ENCODE data around the gene AVL9.

AVL9 gene

DNA sequence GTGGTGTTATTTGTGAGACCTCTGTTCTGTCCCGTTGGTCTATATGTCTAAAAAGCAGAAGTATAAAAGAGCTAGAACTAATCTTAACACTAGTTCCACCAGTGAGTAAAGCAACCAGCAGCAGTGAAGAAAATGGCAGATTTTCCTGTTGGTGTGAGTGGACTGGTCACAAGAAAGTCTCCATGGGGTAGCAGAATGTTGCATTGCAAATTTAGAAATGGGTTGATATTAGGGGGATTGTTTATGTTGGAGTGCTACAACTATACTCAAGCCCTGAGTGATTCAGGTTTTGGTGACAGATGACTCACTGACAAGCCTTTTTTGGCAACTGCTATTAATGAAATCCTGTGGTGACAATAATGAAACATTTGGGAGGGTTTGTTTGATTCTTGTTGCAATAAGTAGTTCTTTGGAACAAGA lies 5.6 kb downstream of the AVL9 start:
- no peaks in the 10 kb centered on the region for H3K79me1 ChIP-seq (replicated peaks; ENCODE audit: low read length, poor library complexity, severe bottlenecking)
- H4K91ac ChIP-seq (ENCODE audit: low read length): no peak overlapping the region
- no peak overlapping the region for H2BK12ac ChIP-seq (ENCODE audit: low read length in 2 of 2)
- no peak overlapping the region for H3K4me2 ChIP-seq (ENCODE audit: low read length, poor library complexity, severe bottlenecking)
- DNase-seq: peak; percentile 77
- peak overlapping the region; percentile 59 for H3K27ac ChIP-seq (ENCODE audit: low read length, poor library complexity, severe bottlenecking)
- H2AK5ac ChIP-seq (ENCODE audit: low read length, severe bottlenecking): no peak overlapping the region
- H3K18ac ChIP-seq (ENCODE audit: low read depth in 1 of 2, low read length in 2 of 2): no peak overlapping the region
- H3K9ac ChIP-seq (ENCODE audit: low read length): peak overlapping the region; percentile 65
- H3K27me3 ChIP-seq (ENCODE audit: control insufficient read depth in 1 of 2, insufficient read depth in 1 of 2, low read length in 2 of 2): no peaks in the 10 kb centered on the region
- no peak overlapping the region for H2AFZ ChIP-seq (ENCODE audit: low read depth, low read length)
- H3K4me1 ChIP-seq (ENCODE audit: control insufficient read depth, insufficient read depth, low read depth, low read length): peaks cover 5% of the 10 kb centered on the region
- peaks cover 0 to 3% of the 10 kb centered on the region in 2 experiments for H3K36me3 ChIP-seq (ENCODE audit: control insufficient read depth in 1 of 2, insufficient read depth in 2 of 2, low read depth in 1 of 2, low read length in 2 of 2)
- no peak overlapping the region for H3K23ac ChIP-seq (ENCODE audit: low read length in 2 of 2)
- H3K9me3 ChIP-seq (ENCODE audit: control insufficient read depth, low read length): no peaks in the 10 kb centered on the region
- no peak overlapping the region for H3K4ac ChIP-seq (ENCODE audit: low read depth in 1 of 2, low read length in 2 of 2)
- WGBS: 50% methylated on average over 1 of the region's 1 CpG
- no peak overlapping the region for H2BK5ac ChIP-seq (ENCODE audit: low read depth, low read length, poor library complexity, severe bottlenecking)
- no peak overlapping the region for H2BK120ac ChIP-seq (ENCODE audit: low read depth, low read length)
- peak overlapping the region in 1 of 2 experiments; percentile 55 for H3K4me3 ChIP-seq (ENCODE audit: insufficient read depth in 1 of 2, low read depth in 1 of 2, low read length in 2 of 2)
- no peak overlapping the region for H3K14ac ChIP-seq (ENCODE audit: low read length in 2 of 2)
- H2BK15ac ChIP-seq (ENCODE audit: low read depth, poor library complexity, severe bottlenecking): no peak overlapping the region
- no peak overlapping the region for H4K8ac ChIP-seq (ENCODE audit: low read length)

DNA sequence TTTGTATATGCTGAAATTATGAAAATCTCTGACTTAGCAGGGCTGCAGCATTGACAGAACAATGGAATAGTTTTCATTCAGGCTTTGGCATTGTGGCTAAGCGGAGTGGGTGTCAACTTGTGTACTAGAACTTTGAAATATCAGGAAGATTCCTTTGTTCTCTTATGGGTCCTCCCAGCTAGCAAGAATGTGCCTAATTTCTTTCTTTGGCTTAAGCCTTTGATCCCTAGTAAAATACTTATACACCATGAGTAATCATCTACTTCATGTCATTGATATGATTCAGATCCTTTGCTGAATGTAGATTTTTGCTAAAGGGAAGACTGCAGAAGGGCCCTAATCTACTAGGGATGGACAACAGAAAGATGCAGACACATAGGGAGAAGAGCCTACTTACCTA lies 6.2 kb downstream of the AVL9 start:
- no peak overlapping the region for H2AK5ac ChIP-seq (ENCODE audit: low read length, severe bottlenecking)
- peak overlapping the region; percentile 65 for H3K9ac ChIP-seq (ENCODE audit: low read length)
- H3K4me1 ChIP-seq (ENCODE audit: control insufficient read depth, insufficient read depth, low read depth, low read length): peaks cover 5% of the 10 kb centered on the region
- DNase-seq: peak; percentile 36
- H3K4me2 ChIP-seq (ENCODE audit: low read length, poor library complexity, severe bottlenecking): no peak overlapping the region
- no peak overlapping the region for H2BK15ac ChIP-seq (ENCODE audit: low read depth, poor library complexity, severe bottlenecking)
- no peak overlapping the region for H2AFZ ChIP-seq (ENCODE audit: low read depth, low read length)
- no peaks in the 10 kb centered on the region for H3K9me3 ChIP-seq (ENCODE audit: control insufficient read depth, low read length)
- H2BK120ac ChIP-seq (ENCODE audit: low read depth, low read length): no peak overlapping the region
- no peak overlapping the region for H3K4ac ChIP-seq (ENCODE audit: low read depth in 1 of 2, low read length in 2 of 2)
- no peak overlapping the region for H4K91ac ChIP-seq (ENCODE audit: low read length)
- H3K18ac ChIP-seq (ENCODE audit: low read depth in 1 of 2, low read length in 2 of 2): no peak overlapping the region
- no peak overlapping the region for H3K23ac ChIP-seq (ENCODE audit: low read length in 2 of 2)
- H2BK12ac ChIP-seq (ENCODE audit: low read length in 2 of 2): no peak overlapping the region
- 71% methylated on average over 1 of the region's 1 CpG for WGBS
- no peak overlapping the region for H2BK5ac ChIP-seq (ENCODE audit: low read depth, low read length, poor library complexity, severe bottlenecking)
- H3K27ac ChIP-seq (ENCODE audit: low read length, poor library complexity, severe bottlenecking): peak overlapping the region; percentile 59
- no peak overlapping the region for H3K14ac ChIP-seq (ENCODE audit: low read length in 2 of 2)
- H3K79me1 ChIP-seq (replicated peaks; ENCODE audit: low read length, poor library complexity, severe bottlenecking): no peaks in the 10 kb centered on the region
- H3K36me3 ChIP-seq (ENCODE audit: control insufficient read depth in 1 of 2, insufficient read depth in 2 of 2, low read depth in 1 of 2, low read length in 2 of 2): peaks cover 0 to 3% of the 10 kb centered on the region in 2 experiments
- no peaks in the 10 kb centered on the region for H3K27me3 ChIP-seq (ENCODE audit: control insufficient read depth in 1 of 2, insufficient read depth in 1 of 2, low read length in 2 of 2)
- H4K8ac ChIP-seq (ENCODE audit: low read length): no peak overlapping the region
- H3K4me3 ChIP-seq (ENCODE audit: insufficient read depth in 1 of 2, low read depth in 1 of 2, low read length in 2 of 2): peak overlapping the region in 1 of 2 experiments; percentile 55

DNA sequence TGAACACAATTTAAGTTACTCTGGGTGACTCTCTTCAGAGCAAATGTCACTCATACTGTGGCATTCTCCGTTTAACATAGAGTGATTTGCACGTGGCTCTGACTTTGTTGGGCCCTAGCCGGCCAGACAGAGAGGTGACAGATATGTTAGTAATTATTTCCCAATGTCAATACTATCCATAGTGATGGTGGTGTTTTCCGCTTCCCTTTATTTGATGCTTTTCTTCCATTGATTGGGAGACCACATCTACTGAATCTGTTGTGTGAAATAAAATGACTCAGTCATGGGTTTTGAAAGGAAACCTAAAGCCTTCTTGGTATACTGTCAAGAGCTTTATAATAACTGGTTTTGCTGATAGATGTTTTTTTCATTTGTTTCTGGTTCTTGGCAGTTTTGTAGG lies 7.4 kb downstream of the AVL9 start:
- Histone ChIP-seq H2BK5ac (ENCODE audit: low read depth, low read length, poor library complexity, severe bottlenecking) (no peak overlapping the region), H2AK5ac (ENCODE audit: low read length, severe bottlenecking) (no peak overlapping the region), H3K9ac (ENCODE audit: low read length) (no peak overlapping the region), H4K8ac (ENCODE audit: low read length) (no peak overlapping the region), H3K18ac (ENCODE audit: low read depth in 1 of 2, low read length in 2 of 2) (no peak overlapping the region), H2BK120ac (ENCODE audit: low read depth, low read length) (no peak overlapping the region), H2BK12ac (ENCODE audit: low read length in 2 of 2) (no peak overlapping the region), H2BK15ac (ENCODE audit: low read depth, poor library complexity, severe bottlenecking) (no peak overlapping the region), H3K27me3 (ENCODE audit: control insufficient read depth in 1 of 2, insufficient read depth in 1 of 2, low read length in 2 of 2) (no peaks in the 10 kb centered on the region), H3K4me2 (ENCODE audit: low read length, poor library complexity, severe bottlenecking) (no peak overlapping the region), H3K79me1 (replicated peaks; ENCODE audit: low read length, poor library complexity, severe bottlenecking) (no peaks in the 10 kb centered on the region), H3K14ac (ENCODE audit: low read length in 2 of 2) (no peak overlapping the region), H3K23ac (ENCODE audit: low read length in 2 of 2) (no peak overlapping the region), H3K4me1 (ENCODE audit: control insufficient read depth, insufficient read depth, low read depth, low read length) (peaks cover 3% of the 10 kb centered on the region), H4K91ac (ENCODE audit: low read length) (no peak overlapping the region), H3K9me3 (ENCODE audit: control insufficient read depth, low read length) (no peaks in the 10 kb centered on the region), H3K27ac (ENCODE audit: low read length, poor library complexity, severe bottlenecking) (no peak overlapping the region), H3K4me3 (ENCODE audit: insufficient read depth in 1 of 2, low read depth in 1 of 2, low read length in 2 of 2) (no peak overlapping the region), H3K4ac (ENCODE audit: low read depth in 1 of 2, low read length in 2 of 2) (no peak overlapping the region), H2AFZ (ENCODE audit: low read depth, low read length) (no peak overlapping the region), H3K36me3 (ENCODE audit: control insufficient read depth in 1 of 2, insufficient read depth in 2 of 2, low read depth in 1 of 2, low read length in 2 of 2) (peaks cover 0 to under 1% of the 10 kb centered on the region in 2 experiments)
- DNase-seq: no peak
- 75% methylated on average over 4 of the region's 4 CpGs for WGBS

DNA sequence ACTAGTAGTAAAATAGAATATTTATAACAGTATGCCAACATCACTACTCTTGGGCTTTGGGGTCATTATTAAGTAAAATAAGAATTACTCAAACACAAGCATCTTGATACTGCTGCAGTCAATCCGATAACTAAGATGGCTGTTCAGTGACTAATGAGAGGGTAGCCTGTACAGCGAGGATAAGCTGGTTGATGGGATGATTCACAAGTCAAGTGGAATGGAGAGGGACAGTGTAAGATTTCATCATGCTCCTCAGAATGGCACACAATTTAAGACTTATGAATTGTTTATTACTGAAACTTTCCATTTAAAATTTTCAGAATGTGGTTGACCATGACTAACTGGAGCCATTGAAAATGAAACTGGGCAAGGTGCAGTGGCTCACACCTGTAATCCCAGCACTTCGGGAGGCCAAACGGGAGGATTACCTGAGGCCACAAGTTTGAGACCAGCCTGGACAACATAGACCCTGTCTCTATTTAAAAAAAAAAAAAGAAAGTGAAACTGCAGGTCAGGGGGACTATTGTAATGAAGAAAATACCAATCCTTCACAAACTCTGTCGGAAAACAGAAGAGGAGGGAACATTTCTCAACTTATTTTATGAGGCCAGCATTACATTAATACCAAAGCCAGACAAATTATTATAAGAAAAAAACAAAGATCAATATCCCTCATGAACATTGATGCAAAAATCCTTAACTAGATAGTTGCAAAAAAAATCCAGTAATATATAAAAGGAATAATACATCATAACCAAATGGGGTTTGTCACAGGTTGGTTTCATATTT lies 11.2 kb downstream of the AVL9 start:
- no peak overlapping the region for H2BK120ac ChIP-seq (ENCODE audit: low read depth, low read length)
- H3K27me3 ChIP-seq (ENCODE audit: control insufficient read depth in 1 of 2, insufficient read depth in 1 of 2, low read length in 2 of 2): no peaks in the 10 kb centered on the region
- DNase-seq: peak; percentile 95
- H3K9me3 ChIP-seq (ENCODE audit: control insufficient read depth, low read length): no peaks in the 10 kb centered on the region
- peak overlapping the region; percentile 65 for H3K9ac ChIP-seq (ENCODE audit: low read length)
- H3K27ac ChIP-seq (ENCODE audit: low read length, poor library complexity, severe bottlenecking): peak overlapping the region; percentile 39
- H3K4me2 ChIP-seq (ENCODE audit: low read length, poor library complexity, severe bottlenecking): no peak overlapping the region
- peaks cover 0 to 2% of the 10 kb centered on the region in 2 experiments for H3K36me3 ChIP-seq (ENCODE audit: control insufficient read depth in 1 of 2, insufficient read depth in 2 of 2, low read depth in 1 of 2, low read length in 2 of 2)
- H3K79me1 ChIP-seq (replicated peaks; ENCODE audit: low read length, poor library complexity, severe bottlenecking): peaks cover 7% of the 10 kb centered on the region
- no peak overlapping the region for H4K91ac ChIP-seq (ENCODE audit: low read length)
- no peak overlapping the region for H2BK15ac ChIP-seq (ENCODE audit: low read depth, poor library complexity, severe bottlenecking)
- H4K8ac ChIP-seq (ENCODE audit: low read length): no peak overlapping the region
- H3K18ac ChIP-seq (ENCODE audit: low read depth in 1 of 2, low read length in 2 of 2): no peak overlapping the region
- no peak overlapping the region for H2AK5ac ChIP-seq (ENCODE audit: low read length, severe bottlenecking)
- H3K4me3 ChIP-seq (ENCODE audit: insufficient read depth in 1 of 2, low read depth in 1 of 2, low read length in 2 of 2): peak overlapping the region in 1 of 2 experiments; percentile 46
- no peak overlapping the region for H3K23ac ChIP-seq (ENCODE audit: low read length in 2 of 2)
- H2BK12ac ChIP-seq (ENCODE audit: low read length in 2 of 2): no peak overlapping the region
- no peak overlapping the region for H2BK5ac ChIP-seq (ENCODE audit: low read depth, low read length, poor library complexity, severe bottlenecking)
- no peak overlapping the region for H2AFZ ChIP-seq (ENCODE audit: low read depth, low read length)
- H3K4ac ChIP-seq (ENCODE audit: low read depth in 1 of 2, low read length in 2 of 2): no peak overlapping the region
- 75% methylated on average over 4 of the region's 5 CpGs for WGBS
- H3K14ac ChIP-seq (ENCODE audit: low read length in 2 of 2): no peak overlapping the region
- peaks cover 3% of the 10 kb centered on the region for H3K4me1 ChIP-seq (ENCODE audit: control insufficient read depth, insufficient read depth, low read depth, low read length)

Measured in mesenchymal stem cell (in vitro differentiated cells and primary cell).